T-helper 1 cell treated with Interleukin-12 subunit alpha and Interleukin-12 subunit beta and Interleukin-4 antibody, amounts not matched to agents 30 ng/mL and 1 ng/mL, for 36 hours (primary cell): ENCODE results near the gene PCDH9. TPM values are rescaled to one million over a fixed set of nuclear protein-coding genes. Genes with fewer than 3 reads are reported as not detected.
"Not testable (repeated sequence)": the region's sequence is repeated elsewhere in the genome, so short reads cannot be mapped to it uniquely, and the experiment has no call there.

Source experiments
- intact Hi-C: fragments of 100-400 bp; cut with micrococcal nuclease; formaldehyde crosslinking; loops from one replicate; pipeline ENCODE4 v1.15.1; 2024
- total RNA-seq: library from RNA; stranded (reverse); gene quantifications from 2 replicates; pipeline ENCODE4 v1.2.3, GENCODE V29; 2022

Gene PCDH9
- total RNA-seq, 1 donor from 2014 or later, result 0.10 TPM

- intact Hi-C loops, result no loop called here
Observed at GRCh38 chr13:66781241-66781640, 448.9 kb downstream of the PCDH9 start.

DNA sequence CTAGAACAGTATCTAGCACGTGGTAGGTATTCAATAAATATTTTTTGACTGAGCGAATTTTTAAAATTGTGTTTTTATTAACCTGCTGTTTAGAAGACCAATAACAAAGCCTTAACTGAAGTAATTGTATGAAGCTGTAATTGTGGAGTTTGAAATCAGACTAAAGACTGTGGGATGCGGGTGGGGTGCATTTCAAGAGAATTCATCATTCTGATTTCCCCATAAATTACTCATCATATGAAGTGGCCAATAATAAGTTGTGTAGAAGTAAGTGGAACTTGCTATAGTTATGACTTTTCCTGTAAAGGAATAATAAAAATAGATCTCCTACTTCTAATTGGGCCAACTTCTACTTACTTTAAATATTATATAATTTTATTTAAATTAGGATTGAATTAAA is 449.3 kb downstream of the PCDH9 start:
- intact Hi-C loops, result no loop called here

DNA sequence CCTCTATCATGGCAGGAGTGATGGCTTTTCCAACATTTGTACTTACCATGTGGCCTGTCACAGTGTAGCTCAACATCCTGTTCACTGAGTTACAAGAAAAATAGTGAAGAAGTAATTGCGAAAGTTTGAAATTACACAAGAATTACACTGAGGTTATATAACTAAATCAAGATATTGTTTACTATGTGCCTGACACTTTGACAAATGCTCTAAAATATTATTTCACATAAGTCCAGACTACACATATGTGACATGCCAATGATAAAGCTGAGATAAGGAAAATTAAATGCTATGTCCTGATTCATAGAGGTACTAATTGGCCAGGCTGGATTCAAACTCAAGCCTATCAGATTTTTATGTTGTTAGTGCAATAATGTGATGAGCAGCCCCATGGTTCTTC is 451.7 kb downstream of the PCDH9 start:
- intact Hi-C loops, result no loop called here

- intact Hi-C loops, result no loop called here
Observed at GRCh38 chr13:66775196-66775595, 454.9 kb downstream of the PCDH9 start.

- intact Hi-C loops, result no loop called here
Observed at GRCh38 chr13:66774046-66774445, 456.1 kb downstream of the PCDH9 start.

DNA sequence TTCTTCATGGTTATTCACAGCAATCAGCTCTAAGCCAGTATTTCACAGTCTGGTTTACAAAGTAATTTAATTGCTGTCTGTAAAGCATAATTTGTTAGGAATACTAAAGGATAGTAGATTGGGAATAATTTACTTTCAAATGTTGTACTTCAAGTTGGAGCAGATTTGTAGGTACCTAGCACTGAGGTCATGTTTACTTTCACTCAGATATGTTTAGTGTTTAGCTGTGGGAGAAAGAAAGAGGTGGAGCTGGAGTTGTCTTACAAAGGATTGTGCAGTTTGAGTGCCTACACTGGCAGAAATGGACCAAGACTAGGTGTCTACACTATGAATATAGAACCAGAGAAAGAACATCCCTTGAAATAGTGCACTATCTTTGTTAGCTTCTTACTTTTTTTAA is 464.6 kb downstream of the PCDH9 start:
- intact Hi-C loops, result no loop called here

DNA sequence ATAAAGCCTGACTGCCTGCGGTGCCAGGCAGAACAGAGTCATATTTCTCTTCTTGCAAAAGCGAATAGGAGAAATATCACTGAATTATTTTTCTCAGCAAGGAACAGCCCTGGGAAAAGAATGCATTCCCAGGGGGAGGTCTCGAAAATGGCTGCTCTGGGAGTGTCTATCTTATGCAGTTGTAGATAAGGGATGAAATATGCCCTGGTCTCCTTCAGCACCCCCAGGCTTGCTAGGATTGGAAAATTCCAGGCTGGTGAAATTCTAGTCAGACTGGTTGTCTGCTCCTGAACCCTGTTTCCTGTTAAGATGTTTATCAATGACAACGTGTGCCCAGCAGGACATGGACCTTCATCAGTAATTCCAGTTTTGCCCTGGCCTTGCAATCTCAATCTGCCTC is 469.5 kb downstream of the PCDH9 start:
- intact Hi-C loops, result not testable (repeated sequence)

DNA sequence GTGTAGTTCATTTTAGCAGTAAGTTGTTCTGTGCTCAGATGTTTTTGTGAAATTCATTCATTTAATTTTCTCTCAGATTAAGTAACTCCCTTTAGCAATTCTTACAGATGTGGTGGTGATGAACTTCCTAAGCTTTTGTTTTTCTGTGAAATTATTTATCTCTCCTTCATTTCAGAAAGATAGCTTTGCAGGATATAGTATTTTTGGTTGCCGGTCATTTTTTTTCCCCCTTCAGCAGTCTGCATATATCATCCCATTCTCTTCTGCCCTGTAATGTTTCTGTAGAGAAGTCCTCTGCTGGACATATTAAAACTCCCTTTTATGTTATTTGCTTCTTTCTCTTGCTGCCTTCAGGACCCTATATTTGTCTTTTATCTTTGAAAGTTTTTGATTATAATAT is 470.2 kb downstream of the PCDH9 start:
- intact Hi-C loops, result no loop called here

- intact Hi-C loops, result no loop called here
Observed at GRCh38 chr13:66751691-66752090, 478.4 kb downstream of the PCDH9 start.

GRCh38 chr13:66748712-66749111 is 481.4 kb downstream of the PCDH9 start:
- intact Hi-C loops, result no loop called here

DNA sequence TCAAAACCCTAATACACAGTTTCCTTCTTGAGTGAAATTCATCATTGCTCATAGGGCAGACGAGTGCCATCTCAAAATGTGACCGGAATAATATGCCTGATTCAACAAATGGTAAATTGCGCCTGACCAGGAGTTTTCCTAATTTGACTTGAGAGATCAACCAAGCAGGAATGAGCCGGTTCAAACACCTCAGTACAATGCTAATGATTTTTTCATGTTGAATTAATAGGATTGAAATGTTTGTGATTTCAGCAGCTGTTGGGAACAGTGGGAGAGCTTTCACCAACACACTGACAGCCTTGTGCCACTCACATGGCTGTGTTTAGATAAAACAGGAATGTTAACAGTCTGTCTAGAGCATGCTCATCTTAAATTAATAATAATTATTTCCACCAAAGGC is 484.8 kb downstream of the PCDH9 start:
- intact Hi-C loops, result no loop called here

DNA sequence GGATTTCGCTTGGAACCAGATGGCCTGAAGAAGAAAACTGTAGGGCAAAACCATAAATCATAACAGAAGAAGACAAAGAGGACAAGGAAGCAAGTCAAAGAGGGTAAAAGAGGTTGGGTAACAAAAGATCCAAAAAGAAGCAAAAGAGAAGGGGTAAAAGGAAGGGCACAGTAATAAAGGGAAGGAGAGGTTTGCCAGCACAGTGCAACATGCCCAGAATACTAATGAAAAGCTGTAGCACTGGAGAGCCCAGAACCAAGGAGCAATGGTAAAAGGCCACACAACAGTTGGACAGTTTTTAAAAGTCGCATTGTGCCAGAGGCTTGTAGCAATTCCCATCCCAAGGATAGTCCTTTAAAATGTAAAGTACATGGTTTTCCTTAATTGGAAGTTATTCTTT is 506.6 kb downstream of the PCDH9 start:
- intact Hi-C loops, result no loop called here

DNA sequence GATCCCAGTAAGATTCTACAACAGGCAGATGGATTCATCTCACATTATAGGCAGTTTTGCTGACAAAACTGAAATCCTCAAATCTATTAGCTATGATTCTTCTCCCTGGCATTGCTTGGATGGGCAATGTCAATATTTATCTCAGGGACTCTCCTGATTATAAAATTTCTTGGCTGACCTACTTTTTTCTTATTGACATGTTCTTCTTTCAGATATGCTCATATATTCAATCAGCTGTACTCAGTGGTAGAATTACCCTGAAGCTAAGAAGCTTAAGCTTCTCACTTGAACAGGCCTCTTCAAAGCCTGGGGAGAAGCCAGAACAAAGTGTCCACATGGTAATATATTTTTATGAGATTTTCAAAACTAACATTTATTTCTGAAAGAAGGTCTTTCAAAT is 513.6 kb downstream of the PCDH9 start:
- intact Hi-C loops, result no loop called here

GRCh38 chr13:66714795-66715194 is 515.3 kb downstream of the PCDH9 start:
- intact Hi-C loops, result no loop called here

GRCh38 chr13:66704110-66704509 is 526.0 kb downstream of the PCDH9 start:
- intact Hi-C loops, result no loop called here

DNA sequence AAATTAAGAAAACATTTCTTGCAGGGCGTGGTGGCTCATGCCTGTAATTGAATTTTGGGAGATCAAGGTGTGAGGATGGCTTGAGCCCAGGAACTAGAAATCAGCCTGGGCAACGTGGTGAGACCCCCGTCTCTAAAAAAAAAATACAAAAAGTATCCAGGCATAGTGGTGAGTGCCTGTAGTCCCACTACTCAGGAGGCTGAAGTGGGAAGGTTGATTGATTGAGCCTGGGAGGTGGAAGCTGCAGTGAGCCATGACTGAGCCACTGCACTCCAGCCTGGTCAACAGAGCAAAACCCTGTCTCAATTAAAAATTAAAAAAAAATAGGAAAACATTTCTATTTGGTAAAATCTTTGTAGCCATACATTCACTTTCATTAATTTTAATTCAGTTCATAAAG is 526.5 kb downstream of the PCDH9 start:
- intact Hi-C loops, result no loop called here

- intact Hi-C loops, result no loop called here
Observed at GRCh38 chr13:66700117-66700601, 530.0 kb downstream of the PCDH9 start.

GRCh38 chr13:66693656-66694055 is 536.5 kb downstream of the PCDH9 start:
- intact Hi-C loops, result no loop called here

GRCh38 chr13:66691149-66691548 is 539.0 kb downstream of the PCDH9 start:
- intact Hi-C loops, result no loop called here

- intact Hi-C loops, result no loop called here
Observed at GRCh38 chr13:66689628-66690027, 540.5 kb downstream of the PCDH9 start.

DNA sequence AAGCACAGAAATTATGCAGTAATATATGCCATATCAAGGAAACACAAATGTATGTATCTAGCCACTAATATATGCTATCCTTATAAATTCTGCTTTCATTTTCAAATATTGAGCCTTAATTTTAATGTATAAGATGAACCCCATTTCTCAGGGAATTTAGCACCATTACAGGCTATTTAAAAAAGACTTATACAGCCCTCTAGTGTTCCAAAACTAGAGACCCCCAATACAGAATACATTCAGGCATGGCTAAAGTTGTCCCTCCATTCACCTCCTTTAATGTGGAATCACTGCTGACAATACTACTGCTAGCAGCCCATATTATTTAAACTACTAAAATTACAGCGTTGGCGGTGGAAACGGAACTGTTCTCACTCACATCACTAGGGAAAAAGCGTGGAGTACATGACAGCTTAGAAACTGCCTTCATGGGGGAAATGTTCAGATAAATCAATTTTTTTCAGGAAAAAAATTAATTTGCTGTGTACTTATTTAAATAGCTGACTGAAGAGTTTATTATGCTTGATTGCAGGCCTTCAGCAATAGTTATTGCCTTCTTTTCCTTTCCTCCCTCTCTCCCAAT is 541.0 kb downstream of the PCDH9 start:
- intact Hi-C loops, result no loop called here

DNA sequence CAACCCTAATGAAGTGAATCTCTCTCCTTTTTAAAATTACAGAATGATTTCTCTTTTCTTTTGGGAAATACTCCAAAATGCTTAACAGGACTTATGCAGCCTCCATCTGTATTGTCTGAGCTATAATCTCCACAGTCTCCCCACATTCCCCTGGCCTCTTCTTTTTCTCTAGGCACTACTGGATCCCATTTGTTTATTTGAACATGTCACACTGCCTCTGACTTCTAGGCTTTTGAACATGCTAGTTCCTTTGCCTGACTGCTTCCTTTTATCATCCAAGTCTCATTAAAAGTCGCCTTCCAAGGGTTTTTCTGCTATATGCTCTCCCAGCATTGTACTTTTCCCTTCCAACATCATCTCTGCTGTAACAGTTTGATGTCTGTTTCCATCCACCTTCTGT is 548.7 kb downstream of the PCDH9 start:
- intact Hi-C loops, result no loop called here

DNA sequence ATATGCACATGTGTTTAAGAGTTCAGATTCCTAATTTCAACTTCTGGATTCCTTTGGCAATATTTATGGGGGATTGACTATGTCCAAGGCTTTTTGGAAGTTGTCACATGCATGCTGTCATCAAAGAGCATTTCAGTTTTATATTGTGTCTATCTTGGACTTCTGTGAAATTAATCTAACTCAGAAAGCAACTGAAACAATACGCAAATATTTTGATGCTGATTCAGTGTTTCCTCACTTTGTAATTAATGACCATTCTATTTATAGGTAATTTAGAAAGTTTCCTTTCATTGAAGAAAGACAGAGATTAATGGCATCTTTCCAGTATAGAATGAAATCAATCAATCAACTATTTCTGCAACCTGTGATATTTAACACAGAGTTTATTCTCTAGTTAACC is 550.1 kb downstream of the PCDH9 start:
- intact Hi-C loops, result no loop called here

GRCh38 chr13:66675620-66676019 is 554.5 kb downstream of the PCDH9 start:
- intact Hi-C loops, result no loop called here
